WTC11 (cell line): ENCODE results near the gene KLLN. TPM values are rescaled to one million over a fixed set of nuclear protein-coding genes. Genes with fewer than 3 reads are reported as not detected.

ENCODE experiments used
- ATAC-seq: fragments of 200-7000 bp; cut with Tn5 transposase; 2 replicates; pipeline ENCODE4 v1.10.0; 2021; ENCODE audit warnings: mild to moderate bottlenecking, moderate library complexity
- CTCF ChIA-PET: fragments of 300-600 bp; sonication (Branson Sonifier 250); formaldehyde crosslinking; loops from one replicate; lab custom pipeline; 2021; ENCODE audit warnings: antibody characterized with exemption; lab: Charles Lee
- POLR2A ChIA-PET: fragments of 350-600 bp; sonication (Branson Sonifier 250); formaldehyde crosslinking; loops from one replicate; lab custom pipeline; 2021; ENCODE audit warnings: antibody characterized with exemption; lab: Charles Lee
- DNase-seq: peaks from one replicate; pipeline ENCODE4 v3.0.0; 2021; ENCODE audit warnings: low spot score
- H3K27ac Mint-ChIP-seq: 2 replicates; pipeline ENCODE4 v1.8.0; 2021; ENCODE audit warnings: mixed read lengths
- H3K27me3 Mint-ChIP-seq: 2 replicates; pipeline ENCODE4 v1.8.0; 2021; ENCODE audit warnings: low read depth, mild to moderate bottlenecking, moderate library complexity, mixed read lengths
- H3K36me3 Mint-ChIP-seq: 2 replicates; pipeline ENCODE4 v1.8.0; 2021; ENCODE audit warnings: mixed read lengths
- H3K4me1 Mint-ChIP-seq: 2 replicates; pipeline ENCODE4 v1.8.0; 2022; ENCODE audit warnings: mixed read lengths
- H3K4me3 Mint-ChIP-seq: 2 replicates; pipeline ENCODE4 v1.8.0; 2021; ENCODE audit warnings: mild to moderate bottlenecking, moderate library complexity, mixed read lengths
- H3K9me3 Mint-ChIP-seq: 2 replicates; pipeline ENCODE4 v1.8.0; 2021; ENCODE audit warnings: mixed read lengths
- AFF4 ChIP-seq: sonication (generic); formaldehyde crosslinking; IDR thresholded peaks from 2 replicates; pipeline ENCODE4 v1.8.1; 2023; ENCODE audit warnings: mild to moderate bottlenecking, missing genetic modification reagents, borderline replicate concordance
- CTCF ChIP-seq: fragments of 200-600 bp; IDR thresholded peaks from 2 replicates; pipeline ENCODE4 v1.8.0; 2022; ENCODE audit warnings: antibody characterized with exemption
- ERG ChIP-seq: fragments of 250-450 bp; sonication (Bioruptor Pico); IDR thresholded peaks from 2 replicates; pipeline ENCODE4 v1.8.0; 2021; ENCODE audit warnings: mild to moderate bottlenecking
- GTF2I ChIP-seq: fragments of 250-450 bp; sonication (Bioruptor Pico); conservative IDR thresholded peaks from 2 replicates; pipeline ENCODE4 v1.4.0; 2021; ENCODE audit warnings: mild to moderate bottlenecking
- HMGXB4 ChIP-seq: sonication (generic); formaldehyde crosslinking; IDR thresholded peaks from 2 replicates; pipeline ENCODE4 v1.8.1; 2023; ENCODE audit warnings: mild to moderate bottlenecking, moderate library complexity, missing genetic modification reagents
- NR3C1 ChIP-seq: sonication (generic); formaldehyde crosslinking; conservative IDR thresholded peaks from 2 replicates; pipeline ENCODE4 v1.8.1; 2023; ENCODE audit warnings: low read depth, mild to moderate bottlenecking, missing genetic modification reagents
- PREB ChIP-seq: sonication (generic); formaldehyde crosslinking; IDR thresholded peaks from 2 replicates; pipeline ENCODE4 v1.8.1; 2022; ENCODE audit warnings: mild to moderate bottlenecking, missing genetic modification reagents, moderate library complexity, borderline replicate concordance
- RORB ChIP-seq: fragments of 250-450 bp; sonication (Bioruptor Pico); IDR thresholded peaks from 2 replicates; pipeline ENCODE4 v1.9.0; 2021; ENCODE audit warnings: mild to moderate bottlenecking
- TEAD1 ChIP-seq: sonication (generic); formaldehyde crosslinking; IDR thresholded peaks from 2 replicates; pipeline ENCODE4 v1.8.0; 2022; ENCODE audit warnings: mild to moderate bottlenecking, missing genetic modification reagents
- USF1 ChIP-seq: sonication (generic); formaldehyde crosslinking; IDR thresholded peaks from 2 replicates; pipeline ENCODE4 v1.8.0; 2022; ENCODE audit warnings: mild to moderate bottlenecking, missing genetic modification reagents
- ZBTB21 ChIP-seq: sonication (generic); formaldehyde crosslinking; IDR thresholded peaks from 2 replicates; pipeline ENCODE4 v1.8.1; 2023; ENCODE audit warnings: mild to moderate bottlenecking, missing genetic modification reagents, borderline replicate concordance
- ZNF121 ChIP-seq: sonication (generic); formaldehyde crosslinking; IDR thresholded peaks from 2 replicates; pipeline ENCODE4 v1.8.0; 2023; ENCODE audit warnings: missing genetic modification reagents
- ZNF232 ChIP-seq: sonication (generic); formaldehyde crosslinking; IDR thresholded peaks from 2 replicates; pipeline ENCODE4 v1.8.0; 2022; ENCODE audit warnings: mild to moderate bottlenecking, missing genetic modification reagents
- total RNA-seq: library from RNA; stranded (reverse); gene quantifications from 3 replicates; pipeline ENCODE4 v1.2.3, GENCODE V29; 2021

The KLLN gene
- total RNA-seq, 1 experiment from 2014 or later = 0.52 TPM

- no peak for TF ChIP-seq PREB (CRISPR knock-in tag)
- no peak for TF ChIP-seq ZNF121 (CRISPR knock-in tag)
- no peak for TF ChIP-seq ZNF232 (CRISPR knock-in tag)
Measured at GRCh38 chr10:87845624-87845998, 17.7 kb downstream of the KLLN start (continued).

- ATAC-seq (no peak), DNase-seq (no peak)
- CTCF ChIA-PET = interaction anchor here (1.5 kb wide), 1 partner anchor 270 kb away, joined by 5 read pairs; no protein-coding TSS in a partner anchor
- Mint-ChIP-seq H3K4me3 (no peak overlapping the region), H3K9me3 (0 out of 2 replicates have a peak, but pooled peaks cover 3% of the 10 kb centered on the region), H3K27ac (no peak overlapping the region), H3K4me1 (peaks cover 10% of the 10 kb centered on the region), H3K36me3 (no peaks in the 10 kb centered on the region), H3K27me3 (no peaks in the 10 kb centered on the region; the same call in 1 of the 2 replicates)
- POLR2A ChIA-PET = interaction anchor here (0.8 kb wide), 1 partner anchor 19 kb away, joined by 3 read pairs; the partner anchor contains the start of gene PTEN
- TF ChIP-seq ZBTB21 (no peak), AFF4 (CRISPR knock-in tag) (no peak), HMGXB4 (no peak), USF1 (CRISPR knock-in tag) (no peak), CTCF (no peak), TEAD1 (no peak), ERG (no peak), GTF2I (no peak), NR3C1 (CRISPR knock-in tag) (no peak), RORB (CRISPR knock-in tag) (no peak), PREB (CRISPR knock-in tag) (no peak)
Measured at GRCh38 chr10:87844837-87845623, 18.3 kb downstream of the KLLN start.
